GM18526 (cell line): ENCODE measurements around the gene SLC37A2.

ENCODE experiments used
- POLR2A ChIP-seq: IDR thresholded peaks from 3 replicates; pipeline ENCODE4 v1.6.1; 2011; ENCODE audit not compliant: insufficient read length; ENCODE audit errors: extremely low read depth

SLC37A2 gene

GRCh38 chr11:125088576-125089455 is 25.7 kb downstream of the SLC37A2 start:
- TF ChIP-seq POLR2A = no peak

DNA sequence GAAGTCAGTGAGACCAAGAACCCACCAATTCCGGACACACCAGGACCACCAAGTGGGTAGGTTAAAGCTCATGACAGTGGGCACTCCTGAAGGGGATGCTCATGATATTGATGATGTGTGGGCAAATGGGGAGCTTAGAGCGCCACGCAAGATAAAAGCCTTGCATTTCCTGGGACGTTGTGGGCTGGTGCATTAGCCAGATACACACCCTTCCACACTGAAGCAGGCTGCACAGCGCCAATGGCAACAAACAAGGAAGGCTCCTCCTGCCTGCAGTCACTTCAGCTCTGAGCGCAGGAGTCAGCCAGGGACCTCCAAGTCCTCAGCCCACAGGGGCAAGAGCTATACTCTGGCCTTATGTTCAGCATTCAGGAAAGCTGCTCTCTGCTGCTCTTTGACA is 27.7 kb downstream of the SLC37A2 start:
- TF ChIP-seq POLR2A = no peak

GRCh38 chr11:125091247-125091876 is 28.3 kb downstream of the SLC37A2 start:
- no peak for TF ChIP-seq POLR2A

DNA sequence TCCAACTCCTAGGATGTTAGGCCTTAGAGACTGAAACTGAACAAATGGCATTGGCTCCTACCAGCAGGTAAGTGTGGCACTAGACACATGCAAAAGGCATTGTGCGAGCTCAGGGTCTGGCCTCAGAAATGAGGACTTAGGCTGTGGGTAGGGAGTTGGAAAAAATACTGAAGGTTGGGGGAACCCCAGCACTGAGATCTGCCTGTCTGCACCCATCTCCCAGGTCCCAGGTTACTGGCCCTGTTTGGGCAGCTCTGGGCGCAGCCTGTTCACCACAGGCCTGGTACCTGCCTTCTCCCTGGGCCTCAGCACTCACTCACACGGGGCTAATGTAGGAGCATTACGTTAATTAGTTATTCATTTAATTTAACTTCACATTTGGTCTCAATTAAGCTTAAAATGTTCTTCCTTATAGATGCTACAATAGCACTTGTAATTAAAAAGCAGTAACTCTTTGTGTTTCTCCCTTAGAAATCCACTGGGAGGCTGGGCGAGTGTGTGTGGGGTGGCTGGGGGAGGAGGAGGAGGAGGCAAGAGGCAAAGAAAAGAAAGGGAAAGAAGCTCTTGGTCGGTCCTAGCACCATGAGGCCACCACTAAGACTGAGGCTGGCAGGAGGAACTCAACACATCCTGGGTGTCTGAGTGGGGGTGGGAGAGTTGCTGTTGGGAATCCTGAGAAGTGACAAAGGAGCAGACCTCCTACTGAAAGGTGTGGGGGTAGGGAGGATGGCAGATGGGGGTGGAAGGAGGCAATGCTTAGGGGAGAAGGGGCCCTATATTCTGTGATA is 29.0 kb downstream of the SLC37A2 start:
- TF ChIP-seq POLR2A = no peak

DNA sequence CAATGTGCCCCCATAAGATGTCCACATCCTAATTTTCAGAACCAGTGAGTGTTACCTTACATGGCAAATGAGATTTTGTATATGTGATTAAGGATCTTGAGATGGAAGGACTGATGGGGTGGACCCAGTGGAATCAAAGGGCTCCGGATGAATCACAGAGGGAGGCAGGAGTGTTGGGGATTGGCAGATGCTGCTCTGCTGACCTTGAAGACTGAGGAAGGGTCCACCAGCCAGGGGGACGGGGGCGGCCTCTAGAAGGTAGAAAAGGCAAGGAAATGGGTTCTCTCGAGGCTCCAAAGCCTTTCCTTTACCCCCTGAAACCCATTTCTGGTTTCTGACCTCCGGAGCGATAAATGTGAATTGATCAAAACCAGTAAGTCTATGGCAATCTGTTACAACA is 29.6 kb downstream of the SLC37A2 start:
- TF ChIP-seq POLR2A = no peak

DNA sequence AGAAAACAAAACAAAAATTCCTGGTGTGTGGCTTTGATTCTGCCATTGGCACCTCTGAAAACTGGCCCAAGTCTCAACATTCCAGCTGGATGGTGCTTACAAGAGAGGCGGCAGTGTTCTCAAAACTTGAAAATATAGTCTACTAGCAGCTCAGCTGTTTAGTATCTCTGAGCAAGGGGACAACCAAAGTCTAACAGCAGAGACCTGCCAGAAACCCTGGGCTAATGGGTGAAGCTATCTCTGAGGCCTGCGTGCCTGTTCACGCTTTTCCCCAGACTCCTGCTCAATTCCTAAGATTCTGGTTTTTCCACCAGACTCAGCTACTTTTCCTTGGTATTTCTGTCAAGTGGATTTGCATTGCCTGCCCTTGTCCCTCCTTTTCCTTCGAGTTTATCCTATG is 30.4 kb downstream of the SLC37A2 start:
- TF ChIP-seq POLR2A = no peak

- TF ChIP-seq POLR2A = no peak
Measured at GRCh38 chr11:125094731-125095130, 31.6 kb downstream of the SLC37A2 start.

DNA sequence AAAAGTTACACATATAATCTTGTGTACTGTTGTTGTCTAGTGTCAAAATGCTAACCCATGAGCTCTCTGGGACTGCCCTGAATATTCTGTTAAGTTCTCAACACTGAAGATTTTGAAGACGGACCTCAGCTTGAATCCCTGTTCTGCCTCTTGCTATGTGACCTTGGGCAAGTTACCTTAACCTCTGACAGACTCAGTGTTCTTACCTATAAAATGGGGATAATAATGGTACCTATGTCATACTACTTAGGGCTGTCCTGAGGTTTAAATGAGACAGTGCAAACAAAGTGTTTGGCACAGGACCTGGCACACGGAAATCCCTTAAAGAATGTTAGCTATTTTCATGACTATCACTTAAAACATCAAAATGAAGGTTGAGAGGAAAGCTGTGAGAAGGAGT is 37.0 kb downstream of the SLC37A2 start:
- no peak for TF ChIP-seq POLR2A

DNA sequence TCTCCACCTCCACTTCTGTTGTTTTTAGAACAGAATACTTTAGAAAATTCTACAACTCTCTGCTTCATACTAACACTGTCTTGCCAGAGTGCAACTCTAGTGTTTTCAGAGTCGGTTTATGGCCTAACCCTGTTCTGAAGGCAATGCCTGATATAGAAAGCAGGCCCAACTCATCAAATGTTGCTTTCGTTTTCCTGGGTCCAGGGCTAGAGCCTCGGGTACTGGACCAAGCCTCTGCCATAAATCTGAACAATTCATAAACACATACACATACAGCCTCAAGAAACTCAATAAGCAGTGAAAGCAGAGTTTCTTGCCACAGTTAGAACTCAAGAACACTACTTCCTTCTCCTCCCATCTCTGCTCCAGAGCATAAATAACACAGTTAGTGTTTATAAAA is 38.5 kb downstream of the SLC37A2 start:
- TF ChIP-seq POLR2A = no peak

- no peak for TF ChIP-seq POLR2A
Measured at GRCh38 chr11:125102025-125102424, 38.9 kb downstream of the SLC37A2 start.

DNA sequence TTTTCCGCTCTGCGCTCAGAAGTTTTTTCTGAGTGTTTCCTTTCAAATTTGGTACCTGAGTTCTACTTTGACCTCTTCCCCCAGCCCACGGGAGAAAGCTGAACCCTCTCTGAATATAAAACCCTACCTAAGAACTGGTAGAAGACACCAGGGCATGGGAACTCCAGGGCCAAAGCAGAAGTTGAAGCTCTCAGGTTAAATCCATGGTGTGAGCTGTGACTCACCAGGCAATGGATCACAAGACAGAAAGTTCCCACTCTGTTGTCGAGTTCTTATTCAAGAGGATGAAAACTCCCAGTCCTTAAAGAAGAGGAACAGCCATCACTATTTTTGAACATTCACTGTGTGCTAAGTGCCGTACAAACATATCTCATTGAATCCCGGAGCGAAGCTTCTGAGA is 39.4 kb downstream of the SLC37A2 start:
- TF ChIP-seq POLR2A = no peak

GRCh38 chr11:125105926-125106325 is 42.8 kb downstream of the SLC37A2 start:
- TF ChIP-seq POLR2A = no peak

DNA sequence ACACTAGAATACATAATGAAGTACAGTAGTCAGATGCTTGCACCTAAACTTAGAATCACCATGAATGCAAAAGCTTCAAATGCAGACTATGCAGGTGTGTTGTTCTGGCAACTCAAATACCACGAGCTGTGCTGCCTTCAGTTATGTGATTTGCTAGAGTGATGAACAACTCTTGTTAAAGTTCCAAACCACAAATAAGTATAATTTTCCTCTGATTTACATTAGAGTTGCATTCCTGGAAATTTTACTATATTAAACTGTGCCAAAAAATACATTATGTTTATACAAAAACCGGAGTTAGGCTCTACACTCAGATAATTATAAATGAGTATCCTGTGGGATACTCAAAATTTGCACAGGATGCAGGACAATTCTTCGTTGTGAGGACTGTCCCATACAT is 45.4 kb downstream of the SLC37A2 start:
- no peak for TF ChIP-seq POLR2A

GRCh38 chr11:125110506-125110905 is 47.4 kb downstream of the SLC37A2 start:
- TF ChIP-seq POLR2A = no peak

DNA sequence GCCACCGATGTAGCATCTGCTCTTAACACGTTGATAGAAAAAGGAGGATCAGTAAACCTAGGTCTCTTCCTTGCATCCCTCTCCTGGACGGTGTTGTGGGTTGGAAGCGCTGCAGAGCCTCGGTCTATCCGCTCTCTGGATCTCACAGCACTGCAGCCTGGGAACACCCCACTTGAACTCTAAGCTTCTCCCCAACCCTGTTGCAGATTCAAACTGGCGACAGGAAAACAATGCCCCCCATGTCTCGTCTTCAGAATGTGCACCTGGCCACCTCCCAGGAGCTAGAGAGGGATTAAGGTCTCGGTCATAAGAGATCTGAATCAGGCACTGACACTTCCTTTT is 47.9 kb downstream of the SLC37A2 start:
- TF ChIP-seq POLR2A = no peak

GRCh38 chr11:125111343-125112207 is 48.5 kb downstream of the SLC37A2 start, which contains the start of gene TMEM218:
Gene TMEM218 (minus strand): TSS chr11:125111626. CDS start chr11:125102241, 9,385 bp downstream.
- peak; percentile 54 for TF ChIP-seq POLR2A
